Skin of body (tissue), 2 donors: ENCODE measurements around the gene GNG5. TPM values are rescaled to one million over a fixed set of nuclear protein-coding genes. Genes with fewer than 3 reads are reported as not detected.
"Not testable (repeated sequence)": the region's sequence is repeated elsewhere in the genome, so short reads cannot be mapped to it uniquely, and the experiment has no call there.

Experiments
- DNase-seq: peaks from one replicate; lab custom pipeline; 2025; lab: John Stamatoyannopoulos, UW
- total RNA-seq: library from RNA; depleted of rRNA; stranded (reverse); fragments of >200 nt; gene quantifications from one replicate; pipeline ENCODE4 v1.2.3, GENCODE V29; 2014

Gene GNG5
- total RNA-seq, 1 donor from 2014 or later = 23.3 TPM

GRCh38 chr1:84489766-84490165, 16.6 kb downstream of the GNG5 start:
- DNase-seq = no peak

- no peak for DNase-seq
These were observed 18.3 kb downstream of the GNG5 start for GRCh38 chr1:84488107-84488506.

GRCh38 chr1:84481317-84481716, 25.1 kb downstream of the GNG5 start:
- DNase-seq = no peak

GRCh38 chr1:84480650-84481049, 25.7 kb downstream of the GNG5 start:
- DNase-seq = no peak

- DNase-seq = no peak
These were observed 26.4 kb downstream of the GNG5 start for GRCh38 chr1:84479998-84480397.

GRCh38 chr1:84478876-84479868, 27.2 kb downstream of the GNG5 start, which contains the start of gene RPF1:
Gene RPF1, plus strand, starts transcription at chr1:84479266. Its CDS starts 16 bp downstream, at chr1:84479282.
- peak; percentile 85 for DNase-seq

- DNase-seq = no peak
These were observed 30.2 kb downstream of the GNG5 start for GRCh38 chr1:84476225-84476624.

GRCh38 chr1:84467298-84467697, 39.1 kb downstream of the GNG5 start:
- DNase-seq = no peak

GRCh38 chr1:84462118-84462517, 44.3 kb downstream of the GNG5 start:
- DNase-seq = no peak

- no peak for DNase-seq
These were observed 53.9 kb downstream of the GNG5 start for GRCh38 chr1:84452436-84452835.

- DNase-seq = no peak
These were observed 55.5 kb downstream of the GNG5 start for GRCh38 chr1:84450910-84451309.

GRCh38 chr1:84448704-84449103, 57.7 kb downstream of the GNG5 start:
- DNase-seq = not testable (repeated sequence)

Other genes with a start within 250 kb of the GNG5 start
- gene SAMD13, start 204.9 kb downstream of the GNG5 start, total RNA-seq = 1.7 TPM
- gene DNASE2B, start 108.1 kb downstream of the GNG5 start, total RNA-seq = not detected
- 30.2 TPM for gene RPF1, start 27.3 kb downstream of the GNG5 start, total RNA-seq
- 0.79 TPM for gene SPATA1, start 195 bp downstream of the GNG5 start, total RNA-seq
- gene CTBS, start 67.9 kb upstream of the GNG5 start, total RNA-seq = 8.0 TPM
- 10.6 TPM for gene SSX2IP, start 183.9 kb upstream of the GNG5 start, total RNA-seq